Esophagus (tissue), 2 donors: ENCODE data around the gene POTEF. TPM values are rescaled to one million over a fixed set of nuclear protein-coding genes. Genes with fewer than 3 reads are reported as not detected.
"Not testable (repeated sequence)": the region's sequence is repeated elsewhere in the genome, so short reads cannot be mapped to it uniquely, and the experiment has no call there.

Experiments used
- H3K27ac ChIP-seq, 2 donors: one replicate each; pipeline ENCODE4 v1.5.1; 2013; ENCODE audit warnings: low read depth in 2 of 2, mild to moderate bottlenecking in 2 of 2, inconsistent platforms in 1 of 2, low read length in 1 of 2, moderate library complexity in 1 of 2
- H3K27me3 ChIP-seq, 2 donors: one replicate each; pipeline ENCODE4 v1.6.1; 2013; ENCODE audit warnings: low read length in 2 of 2, control low read depth in 1 of 2, mild to moderate bottlenecking in 1 of 2; ENCODE audit not compliant: insufficient read depth in 2 of 2, control insufficient read depth in 1 of 2
- H3K36me3 ChIP-seq, 2 donors: one replicate each; pipeline ENCODE4 v1.6.1; 2013; ENCODE audit warnings: low read length in 1 of 2; ENCODE audit not compliant: control insufficient read depth in 2 of 2, insufficient read depth in 2 of 2
- H3K4me1 ChIP-seq, 2 donors: one replicate each; pipeline ENCODE4 v1.6.1; 2013; ENCODE audit warnings: low read length in 1 of 2; ENCODE audit not compliant: control insufficient read depth in 2 of 2, insufficient read depth in 2 of 2
- H3K4me3 ChIP-seq, 2 donors: one replicate each; pipeline ENCODE4 v1.5.1; 2013; ENCODE audit warnings: low read length in 2 of 2, mild to moderate bottlenecking in 2 of 2, low read depth in 1 of 2, moderate library complexity in 1 of 2
- H3K9me3 ChIP-seq, 2 donors: one replicate each; pipeline ENCODE4 v1.6.1; 2013; ENCODE audit warnings: mild to moderate bottlenecking in 2 of 2, low read depth in 1 of 2, low read length in 1 of 2, moderate library complexity in 1 of 2; ENCODE audit not compliant: control insufficient read depth in 2 of 2, insufficient read depth in 1 of 2
- WGBS, 2 donors: extraction: QIAGEN DNeasy Blood & Tissue Kit; methylation state at CpG; one replicate each; pipeline ENCODE4 v1.1.7; 2013; 5-methylcytosine and 5-hydroxymethylcytosine counted together
- polyA plus RNA-seq, 2 donors: library from polyadenylated mRNA; stranded (reverse); fragments of 200-250 nt; gene quantifications; one replicate each; pipeline ENCODE4 v1.2.3, GENCODE V29; 2013
- donor health status: healthy with polysubstance abuse.
- donor health status: Bipolar disorder and iron deficiency.

The POTEF gene
- polyA plus RNA-seq, 2 donors = not detected

DNA sequence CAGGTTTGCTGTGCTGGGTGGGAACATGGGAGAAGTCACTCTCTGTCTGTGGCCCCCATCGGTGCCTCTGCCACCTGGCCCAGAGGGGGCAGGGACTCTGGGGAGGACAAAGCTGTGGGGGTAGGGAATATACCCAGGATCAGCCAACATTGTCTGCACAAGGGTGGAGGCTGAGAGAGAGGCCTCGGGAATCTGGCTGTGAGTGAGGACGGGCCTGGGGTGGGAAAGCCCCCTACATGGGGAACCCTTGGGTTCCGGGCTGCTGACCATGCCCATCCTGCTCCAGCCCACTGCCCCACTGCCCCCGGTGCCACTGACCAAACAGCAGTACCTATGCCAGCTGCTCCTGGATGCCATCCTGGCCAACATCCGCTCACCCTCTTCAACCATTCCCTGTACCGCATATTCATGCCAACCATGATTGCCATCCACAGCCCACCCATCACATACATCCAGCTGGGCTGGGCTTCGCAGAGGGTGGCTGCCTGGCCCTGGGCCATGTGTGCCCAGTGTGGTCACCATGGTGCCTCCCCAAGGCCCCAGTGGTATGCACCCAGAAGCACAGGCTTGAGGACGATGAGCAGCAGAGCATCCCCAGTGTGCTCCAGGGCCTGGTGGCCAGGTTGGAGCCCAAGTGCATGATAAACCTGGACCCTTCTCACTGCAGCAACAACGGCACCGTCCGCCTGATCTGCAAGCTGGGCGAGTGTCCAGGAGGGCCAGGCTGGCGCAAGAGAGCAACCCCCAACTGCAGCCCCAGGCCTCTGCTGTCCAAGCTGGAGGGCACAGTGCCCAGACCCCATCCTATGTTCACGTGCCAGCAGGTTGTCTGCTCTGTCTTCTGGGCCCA lies 6.9 kb upstream of the POTEF start:
- 90 to 93% methylated on average over 15 of the region's 15 CpGs for WGBS, 2 donors

DNA sequence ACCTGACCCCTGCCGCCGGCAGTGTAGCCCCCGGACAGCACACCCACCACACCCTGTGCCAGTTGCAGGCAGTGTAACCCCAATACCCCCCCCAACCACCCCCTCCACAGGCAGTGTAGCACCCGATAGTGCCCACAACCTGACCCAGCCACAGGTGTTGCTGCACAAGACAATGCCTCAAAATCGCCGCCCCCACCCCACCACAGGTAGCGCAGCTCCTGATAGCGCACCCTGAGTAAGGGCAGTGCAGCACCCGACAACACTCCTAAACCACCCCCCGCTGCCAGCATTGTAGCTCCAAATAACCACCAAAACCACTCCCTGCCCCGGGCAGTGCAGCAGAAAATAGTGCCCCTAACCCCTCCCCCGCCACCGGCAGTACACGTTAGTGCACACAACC lies 558 bp downstream of the POTEF start:
- H3K9me3 ChIP-seq, H3K36me3 ChIP-seq, H3K4me1 ChIP-seq, H3K27me3 ChIP-seq, H3K4me3 ChIP-seq, H3K27ac ChIP-seq: not testable (repeated sequence)
- 85 to 86% methylated on average over 11 to 14 of the region's 14 CpGs for whole genome bisulfite sequencing, 2 donors

More for the DNA sequence above, 6.9 kb upstream of the POTEF start:
- Histone ChIP-seq H3K9me3 (no peaks in the 10 kb centered on the region), H3K4me1 (no peaks in the 10 kb centered on the region), H3K27me3 (no peaks in the 10 kb centered on the region), H3K4me3 (no peak overlapping the region), H3K27ac (no peak overlapping the region), H3K36me3 (no peaks in the 10 kb centered on the region)

DNA sequence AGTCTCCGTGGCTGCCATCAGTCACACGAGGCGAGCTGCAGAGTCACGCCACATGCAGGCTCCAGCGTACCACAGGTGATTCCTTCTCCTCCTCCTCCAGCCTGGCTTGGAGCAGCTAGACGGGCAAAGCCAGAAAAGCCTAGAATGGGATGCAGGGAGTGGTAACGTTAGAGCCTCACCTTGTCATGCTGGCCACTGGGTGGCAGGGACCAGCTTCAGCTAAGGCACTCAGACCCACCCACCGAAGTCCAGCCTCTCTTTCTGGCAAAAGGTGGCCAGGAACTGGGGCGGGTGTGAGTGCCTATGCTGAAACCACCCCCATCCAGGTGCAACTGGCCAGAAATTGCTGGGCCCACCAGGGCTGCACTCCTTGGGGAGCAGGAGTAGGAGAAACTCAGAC lies 1.3 kb downstream of the POTEF start:
- WGBS, 2 donors = no CpG with 5 or more reads among the region's 9 CpGs
- not testable (repeated sequence) for H3K36me3 ChIP-seq

DNA sequence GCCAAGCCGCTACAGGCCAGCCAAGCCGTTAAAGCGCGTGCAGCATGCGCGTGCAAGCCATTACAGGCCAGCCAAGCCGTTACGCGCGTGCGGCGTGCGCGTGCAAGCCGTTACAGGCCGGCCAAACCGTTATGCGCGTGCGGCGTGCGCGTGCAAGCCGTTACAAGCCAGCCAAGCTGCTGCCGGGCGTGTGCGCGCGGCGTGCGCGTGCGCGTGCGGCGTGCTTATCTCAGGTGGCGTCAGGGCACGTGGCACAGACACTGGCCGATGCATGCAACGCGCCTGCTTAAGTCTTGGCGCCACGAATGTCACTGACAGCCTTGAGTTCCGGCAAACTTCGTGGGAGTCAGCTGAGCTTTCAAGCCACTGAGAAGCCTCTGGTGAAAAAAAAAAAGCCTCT lies 8.1 kb downstream of the POTEF start:
- WGBS, 2 donors = 93 to 95% methylated on average over 32 to 36 of the region's 45 CpGs
- not testable (repeated sequence) for H3K36me3 ChIP-seq

More for the DNA sequence above, 1.3 kb downstream of the POTEF start:
- H3K27me3 ChIP-seq, H3K4me3 ChIP-seq, H3K27ac ChIP-seq, H3K9me3 ChIP-seq, H3K4me1 ChIP-seq: not testable (repeated sequence)

DNA sequence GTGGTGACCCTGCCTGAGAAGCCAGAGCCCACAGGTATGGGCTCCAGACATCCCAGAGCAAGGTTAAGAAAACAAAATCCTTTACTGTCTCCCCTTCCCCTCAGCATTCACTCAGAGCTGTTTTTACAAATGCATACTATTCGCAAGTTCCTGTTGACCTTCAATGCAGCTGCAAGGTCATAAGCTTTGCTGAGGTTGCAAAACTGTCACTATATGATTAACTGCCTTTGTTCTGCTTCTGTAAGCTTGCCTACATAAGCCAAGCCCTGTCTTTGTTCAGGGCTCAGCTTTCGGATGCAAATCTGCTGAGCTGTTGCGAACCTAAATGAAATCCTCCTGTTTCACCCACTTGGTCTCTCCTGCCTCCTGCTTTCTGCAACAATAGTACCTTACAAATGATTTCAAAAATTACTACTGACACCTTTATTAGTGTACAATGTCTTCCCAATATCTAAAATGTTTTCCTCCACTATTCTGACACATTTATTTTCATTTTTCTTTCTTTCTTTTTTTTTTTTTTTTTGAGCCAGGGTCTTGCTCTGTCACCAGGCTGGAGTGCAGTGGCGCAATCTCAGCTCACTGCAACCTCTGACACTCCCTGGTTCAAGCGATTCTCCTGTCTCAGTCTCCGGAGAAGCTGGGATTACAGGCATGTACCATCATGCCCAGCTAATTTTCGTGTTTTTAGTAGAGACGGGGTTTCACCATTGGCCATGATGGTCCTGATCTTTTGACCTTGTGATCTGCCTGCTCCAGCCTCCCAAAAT lies 26.2 kb downstream of the POTEF start:
- H3K4me3 ChIP-seq, H3K36me3 ChIP-seq, H3K27me3 ChIP-seq, H3K4me1 ChIP-seq, H3K9me3 ChIP-seq, H3K27ac ChIP-seq: not testable (repeated sequence)
- WGBS, 2 donors = 45 to 48% methylated on average over 5 to 8 of the region's 8 CpGs

More for the DNA sequence above, 8.1 kb downstream of the POTEF start:
- H3K4me1 ChIP-seq, H3K4me3 ChIP-seq, H3K9me3 ChIP-seq, H3K27ac ChIP-seq, H3K27me3 ChIP-seq: not testable (repeated sequence)

DNA sequence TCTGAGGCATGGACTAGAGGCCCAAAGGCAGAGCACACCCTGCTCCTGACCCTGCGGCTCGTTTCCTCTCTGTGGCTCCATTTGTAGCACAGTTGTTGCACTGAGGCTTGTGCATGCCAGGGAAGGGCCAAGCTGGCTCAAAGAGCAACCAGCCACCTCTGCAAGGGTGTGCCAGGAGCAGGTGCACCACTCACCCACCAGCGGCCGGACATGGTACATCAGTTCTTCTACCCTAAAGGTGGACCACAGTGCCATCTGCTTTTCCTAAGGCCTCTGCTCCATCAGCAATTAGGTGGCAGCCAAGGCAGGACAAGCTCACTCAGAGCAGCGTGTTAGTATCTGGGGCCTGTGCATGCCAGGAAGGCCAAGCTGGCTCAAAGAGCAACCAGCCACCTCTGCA lies 66.4 kb downstream of the POTEF start:
- H3K36me3 ChIP-seq, H3K27me3 ChIP-seq, H3K4me1 ChIP-seq, H3K4me3 ChIP-seq, H3K9me3 ChIP-seq, H3K27ac ChIP-seq: not testable (repeated sequence)
- WGBS, 2 donors = 90 to 93% methylated on average over 4 to 5 of the region's 5 CpGs

DNA sequence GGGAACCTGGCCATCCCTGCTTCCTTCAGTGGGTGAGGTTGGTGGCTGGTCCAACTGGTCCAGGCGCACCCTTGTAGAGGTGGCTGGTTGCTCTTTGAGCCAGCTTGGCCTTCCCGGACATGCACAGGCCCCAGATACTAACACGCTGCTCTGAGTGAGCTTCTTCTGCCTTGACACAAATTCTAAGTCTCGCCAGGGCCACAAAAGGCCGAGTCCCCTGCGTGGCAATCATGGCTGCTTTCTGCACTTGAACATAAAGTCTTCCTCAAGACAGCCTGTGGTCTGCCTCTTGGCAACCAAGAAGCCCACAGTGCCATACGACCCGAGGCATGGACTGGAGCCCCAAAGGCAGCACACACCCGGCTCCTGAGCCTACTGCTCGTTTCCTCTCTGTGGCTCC lies 69.0 kb downstream of the POTEF start:
- not testable (repeated sequence) for H3K9me3 ChIP-seq, H3K4me1 ChIP-seq, H3K27me3 ChIP-seq, H3K36me3 ChIP-seq, H3K27ac ChIP-seq, H3K4me3 ChIP-seq
- 81 to 87% methylated on average over 5 to 6 of the region's 10 CpGs for WGBS, 2 donors

DNA sequence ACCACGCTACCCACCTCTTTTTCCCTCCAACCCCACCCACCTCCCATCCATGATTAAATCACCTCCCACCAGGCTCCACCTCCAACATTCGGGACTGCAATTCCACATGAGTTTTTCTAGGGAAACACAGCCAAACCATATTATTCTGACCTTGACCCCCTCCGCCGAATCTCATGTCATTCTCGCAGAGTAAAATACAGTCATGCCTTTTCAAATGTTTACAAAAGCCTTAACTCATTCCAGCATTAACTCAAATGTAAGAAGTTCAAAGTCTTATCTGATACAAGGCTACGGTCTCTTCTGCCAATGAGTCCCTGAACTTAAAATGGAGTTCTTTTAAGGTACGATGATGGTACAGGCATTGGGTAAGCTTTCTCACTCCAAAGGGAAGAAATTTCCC lies 72.7 kb downstream of the POTEF start:
- WGBS, 2 donors = 36 to 43% methylated on average over 5 of the region's 7 CpGs
- H3K36me3 ChIP-seq, H3K4me1 ChIP-seq, H3K27me3 ChIP-seq, H3K9me3 ChIP-seq, H3K4me3 ChIP-seq, H3K27ac ChIP-seq: not testable (repeated sequence)

DNA sequence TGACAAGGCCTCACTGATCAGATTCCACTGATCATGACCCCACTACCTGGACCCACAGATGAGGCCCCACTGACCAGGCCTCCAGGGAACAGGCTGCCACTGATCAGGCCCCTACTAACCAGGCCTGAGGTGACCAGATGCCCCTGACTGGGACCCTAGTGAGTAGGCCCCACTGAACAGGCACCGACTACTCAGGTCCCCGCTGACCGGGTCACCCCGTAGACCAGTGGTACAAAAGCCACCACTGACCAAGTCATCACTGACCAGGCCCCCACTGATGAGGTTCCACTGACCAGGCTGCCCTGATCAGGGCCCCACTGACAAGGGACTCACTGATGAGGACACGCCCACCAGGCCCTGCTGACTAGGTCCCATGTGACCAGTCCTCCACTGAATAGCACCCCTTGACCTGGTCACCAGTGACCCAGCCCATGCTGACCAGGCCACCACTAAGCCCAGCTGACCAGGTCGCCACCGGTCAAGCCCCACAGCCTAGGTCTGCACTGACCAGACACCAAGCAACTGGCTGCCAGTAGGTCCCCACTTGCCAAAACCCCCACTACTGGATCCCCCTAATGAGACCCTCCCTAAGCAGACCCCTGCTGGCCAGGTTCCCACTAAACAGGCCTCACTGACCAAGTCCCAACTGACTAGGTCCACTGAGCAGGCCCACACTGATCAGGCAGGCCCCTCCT lies 75.7 kb downstream of the POTEF start:
- not testable (repeated sequence) for H3K9me3 ChIP-seq, H3K4me3 ChIP-seq, H3K4me1 ChIP-seq, H3K36me3 ChIP-seq, H3K27ac ChIP-seq, H3K27me3 ChIP-seq
- 91 to 97% methylated on average over 3 to 7 of the region's 7 CpGs for WGBS, 2 donors
